CD4-positive, alpha-beta T cell treated with Interleukin-6 for 4 hours (primary cell): ENCODE data around the gene ACSS2.

Experiments used
- DNase-seq: peaks from one replicate; pipeline ENCODE4 v3.0.0-alpha.2; 2020; ENCODE audit warnings: mixed read lengths

Gene ACSS2

GRCh38 chr20:34916774-34917354 is 40.5 kb downstream of the ACSS2 start:
- DNase-seq = no peak

DNA sequence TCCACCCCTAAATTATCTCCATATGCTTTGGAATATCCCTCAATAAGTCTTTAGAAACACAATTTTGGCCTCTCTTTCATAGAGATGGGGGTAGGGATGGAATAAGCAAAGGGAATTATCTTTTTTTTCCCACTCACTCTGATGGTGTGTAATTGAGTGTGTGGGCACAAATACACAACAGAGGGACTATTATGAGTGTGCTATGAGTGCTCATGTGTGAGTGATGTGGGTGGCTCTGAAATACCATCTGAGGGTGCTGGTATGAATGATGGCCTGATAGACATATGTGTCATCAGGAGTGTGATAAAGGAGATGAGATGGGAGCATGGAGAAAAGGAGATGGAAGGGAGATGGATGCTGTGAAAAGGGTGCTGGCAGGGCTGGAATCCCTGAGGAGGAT is 43.6 kb downstream of the ACSS2 start:
- no peak for DNase-seq

GRCh38 chr20:34921436-34921835 is 45.0 kb downstream of the ACSS2 start:
- no peak for DNase-seq

GRCh38 chr20:34922654-34923381 is 46.4 kb downstream of the ACSS2 start:
- DNase-seq = no peak

- no peak for DNase-seq
Measured at GRCh38 chr20:34923414-34923813, 47.0 kb downstream of the ACSS2 start.

DNA sequence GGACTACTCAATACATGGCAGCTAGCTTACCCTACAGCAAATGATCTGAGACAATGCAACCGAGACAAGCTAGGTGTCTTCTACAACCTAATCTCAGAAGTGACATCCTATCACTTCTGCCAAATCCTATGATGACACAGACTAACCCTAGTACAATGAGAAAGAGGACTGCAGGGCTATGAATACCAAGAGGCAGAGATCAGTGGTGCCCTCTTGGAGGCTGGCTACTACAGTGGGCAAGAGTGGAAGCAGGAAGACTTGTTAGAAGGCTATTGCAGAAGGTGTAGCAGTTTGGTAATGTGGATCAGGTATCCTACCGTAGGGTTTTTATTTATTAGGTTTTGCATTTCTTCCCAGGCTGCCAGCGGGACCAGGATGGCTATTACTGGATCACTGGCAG is 48.9 kb downstream of the ACSS2 start:
- DNase-seq = no peak

- no peak for DNase-seq
Measured at GRCh38 chr20:34925981-34926380, 49.6 kb downstream of the ACSS2 start.

- no peak for DNase-seq
Measured at GRCh38 chr20:34926581-34926980, 50.2 kb downstream of the ACSS2 start.

GRCh38 chr20:34927736-34928135 is 51.3 kb downstream of the ACSS2 start:
- DNase-seq = no peak

- DNase-seq = no peak
Measured at GRCh38 chr20:34928411-34928810, 52.0 kb downstream of the ACSS2 start.

GRCh38 chr20:34931771-34932170 is 55.4 kb downstream of the ACSS2 start:
- DNase-seq = no peak

- DNase-seq = no peak
Measured at GRCh38 chr20:34938466-34939163, 62.2 kb downstream of the ACSS2 start.

- no peak for DNase-seq
Measured at GRCh38 chr20:34940081-34940481, 63.7 kb downstream of the ACSS2 start.

DNA sequence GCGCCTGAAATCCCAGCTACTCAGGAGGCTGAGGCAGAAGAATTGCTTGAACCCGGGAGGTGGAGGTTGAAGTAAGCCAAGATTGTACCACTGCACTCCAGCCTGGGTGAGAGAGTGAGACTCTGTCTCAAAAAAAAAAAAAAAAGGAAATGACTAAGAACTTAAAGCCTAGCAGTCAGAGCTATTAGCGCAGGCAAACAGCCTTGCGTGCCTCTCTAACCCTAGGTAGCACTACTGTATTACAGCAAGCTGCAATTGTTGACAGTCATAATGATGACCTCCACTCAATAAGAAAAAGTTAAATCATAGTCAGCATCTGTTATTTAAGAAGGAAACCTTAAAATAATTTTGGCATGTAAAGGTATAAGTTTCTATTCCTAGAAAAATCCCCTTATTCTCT is 64.8 kb downstream of the ACSS2 start:
- no peak for DNase-seq

DNA sequence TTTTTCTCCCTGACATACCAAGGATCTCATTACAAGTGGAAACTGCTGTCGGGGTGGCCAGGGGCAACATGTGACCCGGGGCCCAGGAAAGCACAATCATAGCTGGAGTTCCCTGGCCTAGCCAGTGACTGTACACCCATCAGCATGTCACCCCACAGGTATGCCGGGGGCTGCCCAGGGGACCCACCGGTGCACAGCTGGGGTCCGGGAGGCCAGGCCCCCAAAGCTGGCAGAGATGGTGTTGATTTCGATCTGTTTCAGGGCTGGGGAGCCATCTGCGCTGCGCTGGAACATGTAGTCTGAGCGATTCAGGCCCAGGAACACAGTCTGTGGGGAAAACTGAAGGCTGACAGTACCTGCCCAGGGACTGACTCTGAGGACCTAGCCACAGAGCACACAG is 65.9 kb downstream of the ACSS2 start:
- DNase-seq = no peak

DNA sequence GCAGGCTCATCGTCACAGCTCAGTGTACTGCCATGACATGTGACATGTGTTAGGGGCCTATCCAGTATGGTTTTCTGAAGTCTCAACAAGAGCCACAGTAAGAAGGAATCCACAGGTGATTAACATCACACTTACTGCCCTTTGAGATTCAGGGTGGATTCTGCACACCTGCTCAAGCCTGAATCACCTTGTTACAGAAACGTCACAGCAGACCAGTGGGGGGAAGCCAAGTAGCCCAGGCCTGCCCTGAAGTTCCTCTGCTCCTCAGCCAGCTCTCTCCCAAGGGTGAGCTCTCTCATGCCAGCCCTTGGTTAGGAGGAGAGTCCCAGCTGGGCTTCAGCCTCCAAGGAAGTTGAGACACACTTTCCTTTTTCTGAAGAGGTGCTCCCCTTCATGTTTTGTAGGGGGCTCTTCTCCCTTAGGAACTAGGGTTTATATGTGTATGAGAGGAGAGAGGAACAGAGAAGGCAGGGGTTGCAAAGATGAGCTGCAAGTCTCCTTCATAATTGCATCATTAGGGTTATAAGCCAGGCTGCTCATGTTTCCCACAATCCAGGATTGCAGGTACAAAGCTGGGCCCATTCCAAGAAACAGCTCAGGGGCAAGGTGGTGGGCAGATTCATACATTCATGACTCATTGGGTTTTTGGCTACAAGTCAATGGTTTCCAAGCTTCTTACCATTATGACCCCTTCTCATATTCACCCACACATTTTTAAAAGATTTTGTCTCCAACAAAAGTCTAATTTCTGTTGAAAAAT is 67.6 kb downstream of the ACSS2 start:
- DNase-seq = no peak

DNA sequence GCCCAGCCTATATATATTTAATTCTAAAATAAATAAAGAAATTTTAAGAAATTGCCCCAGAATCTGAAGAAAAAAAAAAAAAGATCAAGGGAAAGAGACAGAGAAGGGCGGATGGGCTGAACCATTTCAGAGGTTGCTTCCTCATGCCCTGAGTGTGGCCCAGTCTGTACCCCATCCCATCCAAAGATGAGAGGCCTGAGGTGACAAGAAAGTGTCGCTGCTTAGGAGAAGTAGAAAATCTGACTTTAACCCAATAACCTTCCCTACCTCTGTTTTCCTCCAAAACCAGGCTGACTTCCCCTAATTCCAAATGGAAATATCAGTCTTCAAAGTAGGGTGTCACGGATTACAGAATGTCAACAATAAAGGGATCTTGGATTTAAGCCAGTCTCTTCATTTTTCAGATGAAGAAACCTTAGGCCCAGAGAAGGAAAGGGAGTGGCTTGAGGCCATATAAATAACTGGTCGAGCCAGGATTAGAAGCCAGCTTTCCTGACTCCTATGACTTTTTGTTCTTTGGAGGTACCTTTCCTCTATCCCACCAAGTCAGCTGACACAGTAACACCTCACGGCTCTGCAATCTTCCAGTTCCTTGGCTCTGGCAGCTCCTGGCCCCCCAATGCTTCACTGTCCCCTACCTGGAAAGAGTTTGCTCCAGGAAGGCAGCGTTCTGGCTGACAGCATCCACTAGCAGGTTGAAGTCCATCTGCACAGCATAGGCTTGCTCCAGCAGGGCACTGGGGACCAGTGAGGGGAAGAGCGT is 69.1 kb downstream of the ACSS2 start:
- no peak for DNase-seq

- DNase-seq = no peak
Measured at GRCh38 chr20:34946661-34947060, 70.2 kb downstream of the ACSS2 start.

GRCh38 chr20:34947336-34947735 is 70.9 kb downstream of the ACSS2 start:
- no peak for DNase-seq

DNA sequence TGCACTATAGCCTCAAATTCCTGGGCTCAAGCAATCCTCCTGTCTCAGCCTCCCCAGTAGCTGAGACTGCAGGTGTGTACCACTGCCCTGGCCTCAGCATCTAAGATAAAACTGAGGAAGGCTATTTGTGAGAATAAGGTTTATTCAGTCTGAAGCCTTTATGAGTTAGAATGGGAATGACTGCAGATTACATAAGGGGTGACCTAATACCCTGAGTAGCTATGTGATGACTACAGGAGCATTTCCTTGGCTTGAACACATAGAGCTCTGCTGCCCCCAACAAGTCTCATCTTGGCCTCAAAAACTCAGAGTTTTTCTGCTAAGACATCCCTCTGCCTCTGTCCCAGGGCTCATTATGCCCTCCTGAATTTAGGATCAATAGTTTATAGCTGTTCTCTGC is 71.6 kb downstream of the ACSS2 start:
- DNase-seq = no peak

GRCh38 chr20:34949120-34949519 is 72.7 kb downstream of the ACSS2 start:
- DNase-seq = no peak

DNA sequence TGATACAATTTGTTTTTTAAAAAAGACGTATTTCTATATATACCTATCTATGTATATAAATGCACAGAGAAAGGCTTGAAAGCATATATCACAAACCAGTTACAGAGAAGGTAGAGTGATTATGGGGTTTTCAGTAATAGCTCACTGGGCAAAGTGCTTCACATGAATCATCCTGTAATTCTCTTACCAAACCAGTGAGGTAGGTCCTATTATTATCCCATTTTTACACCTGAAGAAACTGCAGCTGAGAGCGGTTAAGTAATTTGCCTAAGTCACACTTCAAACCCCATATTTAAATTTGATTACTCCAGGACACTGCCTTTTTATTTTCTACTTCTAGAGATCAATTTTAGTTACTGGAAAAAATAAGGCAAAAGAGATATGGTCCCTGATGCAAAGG is 74.8 kb downstream of the ACSS2 start:
- no peak for DNase-seq

GRCh38 chr20:34951652-34952051 is 75.2 kb downstream of the ACSS2 start:
- DNase-seq = no peak
